Measurements from ENCODE around the gene EEF1B2.
"Not testable (repeated sequence)": the region's sequence is repeated elsewhere in the genome, so short reads cannot be mapped to it uniquely, and the experiment has no call there.

Gene EEF1B2

GRCh38 chr2:206190689-206191088 lies 31.0 kb downstream of the EEF1B2 start:
- no peaks in the 10 kb centered on the region for H3K36me3 ChIP-seq
- no peaks in the 10 kb centered on the region for H3K4me1 ChIP-seq
- H3K4me2 ChIP-seq: no peak overlapping the region
- H3K27me3 ChIP-seq: no peaks in the 10 kb centered on the region
- no peaks in the 10 kb centered on the region for H4K20me1 ChIP-seq
- H3K9me3 ChIP-seq: no peaks in the 10 kb centered on the region
- H3K27ac ChIP-seq: no peak overlapping the region
- H3K9ac ChIP-seq: no peak overlapping the region
- TF ChIP-seq Cebpa-rat (IDR thresholded peaks at IDR 0.05): no peak
- H3K4me3 ChIP-seq: no peak overlapping the region

- no peak for TF ChIP-seq Cebpa-rat (IDR thresholded peaks at IDR 0.05)
- no peak overlapping the region for H3K4me2 ChIP-seq
- H3K4me3 ChIP-seq: no peak overlapping the region
- H3K36me3 ChIP-seq: no peaks in the 10 kb centered on the region
- H4K20me1 ChIP-seq: no peaks in the 10 kb centered on the region
- no peaks in the 10 kb centered on the region for H3K27me3 ChIP-seq
- H3K9ac ChIP-seq: no peak overlapping the region
- H3K9me3 ChIP-seq: no peaks in the 10 kb centered on the region
- no peak overlapping the region for H3K27ac ChIP-seq
- H3K4me1 ChIP-seq: no peaks in the 10 kb centered on the region
Measured at GRCh38 chr2:206192157-206192556, 32.5 kb downstream of the EEF1B2 start.

GRCh38 chr2:206193671-206194357 lies 34.1 kb downstream of the EEF1B2 start:
- TF ChIP-seq Cebpa-rat (IDR thresholded peaks at IDR 0.05): no peak
- no peaks in the 10 kb centered on the region for H3K36me3 ChIP-seq
- H3K27me3 ChIP-seq: no peaks in the 10 kb centered on the region

GRCh38 chr2:206198677-206199076 lies 39.0 kb downstream of the EEF1B2 start:
- no peaks in the 10 kb centered on the region for H3K27me3 ChIP-seq
- no peaks in the 10 kb centered on the region for H3K36me3 ChIP-seq
- TF ChIP-seq Cebpa-rat (IDR thresholded peaks at IDR 0.05): no peak
- H3K9me3 ChIP-seq: peaks cover 6% of the 10 kb centered on the region
- no peaks in the 10 kb centered on the region for H3K4me1 ChIP-seq
- no peak overlapping the region for H3K4me2 ChIP-seq
- no peak overlapping the region for H3K9ac ChIP-seq
- no peak overlapping the region for H3K4me3 ChIP-seq
- no peak overlapping the region for H3K27ac ChIP-seq
- H4K20me1 ChIP-seq: no peaks in the 10 kb centered on the region

More at GRCh38 chr2:206193671-206194357, 34.1 kb downstream of the EEF1B2 start:
- no peak overlapping the region for H3K9ac ChIP-seq
- no peak overlapping the region for H3K4me3 ChIP-seq
- H3K27ac ChIP-seq: no peak overlapping the region
- H3K9me3 ChIP-seq: no peaks in the 10 kb centered on the region
- no peaks in the 10 kb centered on the region for H4K20me1 ChIP-seq
- H3K4me1 ChIP-seq: no peaks in the 10 kb centered on the region
- H3K4me2 ChIP-seq: no peak overlapping the region

- Histone ChIP-seq H3K4me1 (peaks cover 6% of the 10 kb centered on the region), H3K4me3 (no peak overlapping the region), H4K20me1 (no peaks in the 10 kb centered on the region), H3K27ac (no peak overlapping the region), H3K27me3 (no peaks in the 10 kb centered on the region), H3K4me2 (no peak overlapping the region), H3K9ac (no peak overlapping the region), H3K9me3 (peaks cover 9% of the 10 kb centered on the region), H3K36me3 (no peaks in the 10 kb centered on the region)
- TF ChIP-seq Cebpa-rat (IDR thresholded peaks at IDR 0.05): no peak
Measured at GRCh38 chr2:206201075-206201848, 41.6 kb downstream of the EEF1B2 start.

GRCh38 chr2:206202446-206202845 lies 42.8 kb downstream of the EEF1B2 start:
- peaks cover 11% of the 10 kb centered on the region for H3K4me1 ChIP-seq
- no peak overlapping the region for H3K9ac ChIP-seq
- no peaks in the 10 kb centered on the region for H3K27me3 ChIP-seq
- H4K20me1 ChIP-seq: no peaks in the 10 kb centered on the region
- no peak overlapping the region for H3K4me3 ChIP-seq
- H3K27ac ChIP-seq: no peak overlapping the region
- TF ChIP-seq Cebpa-rat (IDR thresholded peaks at IDR 0.05): no peak
- H3K4me2 ChIP-seq: no peak overlapping the region
- H3K9me3 ChIP-seq: peaks cover 9% of the 10 kb centered on the region
- H3K36me3 ChIP-seq: no peaks in the 10 kb centered on the region

GRCh38 chr2:206203331-206203730 lies 43.6 kb downstream of the EEF1B2 start:
- Histone ChIP-seq H3K36me3 (no peaks in the 10 kb centered on the region), H3K4me3 (no peak overlapping the region), H3K4me1 (peaks cover 11% of the 10 kb centered on the region), H3K27me3 (no peaks in the 10 kb centered on the region), H3K4me2 (no peak overlapping the region), H3K9ac (no peak overlapping the region), H3K27ac (no peak overlapping the region), H3K9me3 (peaks cover 9% of the 10 kb centered on the region), H4K20me1 (no peaks in the 10 kb centered on the region)
- TF ChIP-seq Cebpa-rat (IDR thresholded peaks at IDR 0.05): no peak

- peaks cover 11% of the 10 kb centered on the region for H3K4me1 ChIP-seq
- H4K20me1 ChIP-seq: no peaks in the 10 kb centered on the region
- no peak overlapping the region for H3K27ac ChIP-seq
- H3K36me3 ChIP-seq: no peaks in the 10 kb centered on the region
- no peak overlapping the region for H3K4me3 ChIP-seq
- no peak overlapping the region; the same call in 1 of the 2 replicates for H3K4me2 ChIP-seq
- no peak for TF ChIP-seq Cebpa-rat (IDR thresholded peaks at IDR 0.05)
- no peak overlapping the region for H3K9ac ChIP-seq
- H3K27me3 ChIP-seq: no peaks in the 10 kb centered on the region
- H3K9me3 ChIP-seq: peaks cover 9% of the 10 kb centered on the region
Measured at GRCh38 chr2:206204710-206205109, 45.0 kb downstream of the EEF1B2 start.

- H3K4me3 ChIP-seq, H3K27ac ChIP-seq, H3K9ac ChIP-seq, H3K4me2 ChIP-seq, H4K20me1 ChIP-seq, H3K27me3 ChIP-seq, H3K36me3 ChIP-seq, H3K9me3 ChIP-seq: not testable (repeated sequence)
- peaks cover 11% of the 10 kb centered on the region for H3K4me1 ChIP-seq
Measured at GRCh38 chr2:206207316-206207715, 47.6 kb downstream of the EEF1B2 start.

- H3K27me3 ChIP-seq: no peaks in the 10 kb centered on the region
- H3K9ac ChIP-seq: no peak overlapping the region
- TF ChIP-seq Cebpa-rat (IDR thresholded peaks at IDR 0.05): no peak
- H3K27ac ChIP-seq: no peak overlapping the region
- no peak overlapping the region for H3K4me2 ChIP-seq
- peaks cover 11% of the 10 kb centered on the region for H3K4me1 ChIP-seq
- H3K4me3 ChIP-seq: no peak overlapping the region
- no peaks in the 10 kb centered on the region for H3K36me3 ChIP-seq
- H4K20me1 ChIP-seq: no peaks in the 10 kb centered on the region
- 0 out of 2 replicates have a peak, but pooled peaks cover under 1% of the 10 kb centered on the region for H3K9me3 ChIP-seq
Measured at GRCh38 chr2:206208900-206209299, 49.2 kb downstream of the EEF1B2 start.

Data from BLaER1 (cell line).